Astrocyte (in vitro differentiated cells and primary cell): ENCODE results near the gene DUOX2.

Experiments
- CTCF ChIP-seq: IDR thresholded peaks from 2 replicates; pipeline ENCODE4 v1.5.1; 2011; ENCODE audit warnings: low read depth, mild to moderate bottlenecking, inconsistent platforms, low read length, moderate library complexity; ENCODE audit not compliant: insufficient read depth
- EZH2 ChIP-seq: IDR thresholded peaks from 2 replicates; pipeline ENCODE4 v1.6.1; 2012; ENCODE audit warnings: mild to moderate bottlenecking, low read length, inconsistent platforms; ENCODE audit not compliant: insufficient read depth

GRCh38 chr15:45087513-45087912, 26.5 kb downstream of the DUOX2 start:
- TF ChIP-seq CTCF: no peak
- no peak for TF ChIP-seq EZH2
